Effector memory CD8-positive, alpha-beta T cell (primary cell): ENCODE results near the gene POLN.
"Not testable (repeated sequence)": the region's sequence is repeated elsewhere in the genome, so short reads cannot be mapped to it uniquely, and the experiment has no call there.

ENCODE experiments used
- ATAC-seq: fragments of 150-1000 bp; cut with Tn5 transposase; replicated peaks from 2 replicates; pipeline ENCODE4 v1.10.0; 2021; ENCODE audit warnings: mild to moderate bottlenecking, moderate library complexity
- DNase-seq, 3 experiments: peaks; one replicate each; pipeline ENCODE4 v3.0.0; 2021
- H3K27ac Mint-ChIP-seq, 2 donors: one replicate each; pipeline ENCODE4 v1.8.0; 2022; ENCODE audit warnings: mild to moderate bottlenecking in 2 of 2, mixed read lengths in 2 of 2, moderate library complexity in 2 of 2
- H3K27me3 Mint-ChIP-seq, 2 donors: one replicate each; pipeline ENCODE4 v1.8.0; 2022; ENCODE audit warnings: mixed read lengths in 2 of 2
- H3K36me3 Mint-ChIP-seq: one replicate; pipeline ENCODE4 v1.8.0; 2022; ENCODE audit warnings: mild to moderate bottlenecking, moderate library complexity, mixed read lengths; ENCODE audit not compliant: insufficient read depth
- H3K4me1 Mint-ChIP-seq, 2 donors: one replicate each; pipeline ENCODE4 v1.8.0; 2022; ENCODE audit warnings: low read depth in 2 of 2, mixed read lengths in 2 of 2
- H3K4me3 Mint-ChIP-seq, 2 donors: one replicate each; pipeline ENCODE4 v1.8.0; 2022; ENCODE audit warnings: mild to moderate bottlenecking in 2 of 2, mixed read lengths in 2 of 2, moderate library complexity in 2 of 2
- H3K9me3 Mint-ChIP-seq, 2 donors: one replicate each; pipeline ENCODE4 v1.8.0; 2022; ENCODE audit warnings: mixed read lengths in 2 of 2

POLN gene

GRCh38 chr4:2219233-2219760 lies 22.6 kb downstream of the POLN start:
- Mint-ChIP-seq H3K36me3 (no peaks in the 10 kb centered on the region), H3K4me3 (no peak overlapping the region), H3K27me3 (no peaks in the 10 kb centered on the region), H3K9me3 (no peaks in the 10 kb centered on the region), H3K27ac (no peak overlapping the region), H3K4me1 (peaks cover 5 to 7% of the 10 kb centered on the region in 2 donors)
- ATAC-seq = no peak
- no peak for DNase-seq

- H3K27ac Mint-ChIP-seq = no peak overlapping the region
- no peaks in the 10 kb centered on the region for H3K27me3 Mint-ChIP-seq
- DNase-seq = no peak
- H3K36me3 Mint-ChIP-seq = no peaks in the 10 kb centered on the region
- H3K4me3 Mint-ChIP-seq = no peak overlapping the region
- no peak for ATAC-seq
- no peaks in the 10 kb centered on the region for H3K9me3 Mint-ChIP-seq
- peaks cover 5 to 7% of the 10 kb centered on the region in 2 donors for H3K4me1 Mint-ChIP-seq
These were observed 23.5 kb downstream of the POLN start for GRCh38 chr4:2218436-2218835.

- Mint-ChIP-seq H3K4me1 (peaks cover 5 to 7% of the 10 kb centered on the region in 2 donors), H3K27ac (no peak overlapping the region), H3K27me3 (no peaks in the 10 kb centered on the region), H3K4me3 (no peak overlapping the region), H3K36me3 (no peaks in the 10 kb centered on the region), H3K9me3 (no peaks in the 10 kb centered on the region)
- DNase-seq (no peak), ATAC-seq (no peak)
These were observed 24.2 kb downstream of the POLN start for GRCh38 chr4:2217726-2218125.

GRCh38 chr4:2212831-2213230 lies 29.1 kb downstream of the POLN start:
- H3K36me3 Mint-ChIP-seq = no peaks in the 10 kb centered on the region
- no peaks in the 10 kb centered on the region for H3K9me3 Mint-ChIP-seq
- H3K27me3 Mint-ChIP-seq = no peaks in the 10 kb centered on the region
- ATAC-seq (no peak), DNase-seq (no peak)
- H3K4me1 Mint-ChIP-seq = no peaks in the 10 kb centered on the region
- peak overlapping the region in 1 of 2 donors; percentile 57 for H3K27ac Mint-ChIP-seq
- H3K4me3 Mint-ChIP-seq = no peak overlapping the region

- H3K27ac Mint-ChIP-seq, DNase-seq: not testable (repeated sequence)
These were observed 39.1 kb downstream of the POLN start for GRCh38 chr4:2202789-2203188.

GRCh38 chr4:2194496-2194895 lies 47.4 kb downstream of the POLN start:
- H3K9me3 Mint-ChIP-seq = no peaks in the 10 kb centered on the region
- no peak overlapping the region for H3K27ac Mint-ChIP-seq
- peaks cover 3% of the 10 kb centered on the region for H3K36me3 Mint-ChIP-seq
- H3K27me3 Mint-ChIP-seq = no peaks in the 10 kb centered on the region
- H3K4me1 Mint-ChIP-seq = no peaks in the 10 kb centered on the region
- no peak for ATAC-seq
- DNase-seq = no peak
- H3K4me3 Mint-ChIP-seq = no peak overlapping the region

More at GRCh38 chr4:2202789-2203188, 39.1 kb downstream of the POLN start:
- ATAC-seq, H3K36me3 Mint-ChIP-seq, H3K4me1 Mint-ChIP-seq, H3K9me3 Mint-ChIP-seq, H3K27me3 Mint-ChIP-seq, H3K4me3 Mint-ChIP-seq: not testable (repeated sequence)

- DNase-seq (no peak), ATAC-seq (no peak)
- H3K9me3 Mint-ChIP-seq = no peaks in the 10 kb centered on the region
- H3K36me3 Mint-ChIP-seq = peaks cover 3% of the 10 kb centered on the region
- H3K27me3 Mint-ChIP-seq = no peaks in the 10 kb centered on the region
- no peak overlapping the region for H3K4me3 Mint-ChIP-seq
- no peak overlapping the region for H3K27ac Mint-ChIP-seq
- no peaks in the 10 kb centered on the region for H3K4me1 Mint-ChIP-seq
These were observed 48.6 kb downstream of the POLN start for GRCh38 chr4:2193326-2193725.

- ATAC-seq (no peak), DNase-seq (no peak)
- no peaks in the 10 kb centered on the region for H3K4me1 Mint-ChIP-seq
- H3K4me3 Mint-ChIP-seq = no peak overlapping the region
- peaks cover 3% of the 10 kb centered on the region for H3K36me3 Mint-ChIP-seq
- no peaks in the 10 kb centered on the region for H3K27me3 Mint-ChIP-seq
- no peak overlapping the region for H3K27ac Mint-ChIP-seq
- H3K9me3 Mint-ChIP-seq = peaks cover 0 to 11% of the 10 kb centered on the region in 2 donors
These were observed 55.1 kb downstream of the POLN start for GRCh38 chr4:2186865-2187172.

GRCh38 chr4:2186133-2186864 lies 55.6 kb downstream of the POLN start:
- Mint-ChIP-seq H3K36me3 (peaks cover 3% of the 10 kb centered on the region), H3K4me3 (no peak overlapping the region), H3K27ac (no peak overlapping the region), H3K9me3 (peaks cover 0 to 11% of the 10 kb centered on the region in 2 donors), H3K27me3 (no peaks in the 10 kb centered on the region), H3K4me1 (no peaks in the 10 kb centered on the region)
- DNase-seq = no peak
- no peak for ATAC-seq

- peaks cover 0 to 11% of the 10 kb centered on the region in 2 donors for H3K9me3 Mint-ChIP-seq
- no peak overlapping the region for H3K4me3 Mint-ChIP-seq
- H3K36me3 Mint-ChIP-seq = peaks cover 3% of the 10 kb centered on the region
- no peak overlapping the region for H3K27ac Mint-ChIP-seq
- DNase-seq (no peak), ATAC-seq (no peak)
- H3K4me1 Mint-ChIP-seq = no peaks in the 10 kb centered on the region
- H3K27me3 Mint-ChIP-seq = no peaks in the 10 kb centered on the region
These were observed 58.5 kb downstream of the POLN start for GRCh38 chr4:2183394-2183793.

- peaks cover 3% of the 10 kb centered on the region for H3K36me3 Mint-ChIP-seq
- peaks cover 0 to 11% of the 10 kb centered on the region in 2 donors for H3K9me3 Mint-ChIP-seq
- no peak for ATAC-seq
- no peaks in the 10 kb centered on the region for H3K4me1 Mint-ChIP-seq
- no peak overlapping the region for H3K27ac Mint-ChIP-seq
- no peak for DNase-seq
- no peaks in the 10 kb centered on the region for H3K27me3 Mint-ChIP-seq
- no peak overlapping the region for H3K4me3 Mint-ChIP-seq
These were observed 58.9 kb downstream of the POLN start for GRCh38 chr4:2182994-2183393.

GRCh38 chr4:2180410-2180809 lies 61.5 kb downstream of the POLN start:
- H3K27me3 Mint-ChIP-seq = no peaks in the 10 kb centered on the region
- DNase-seq (no peak), ATAC-seq (no peak)
- no peaks in the 10 kb centered on the region for H3K9me3 Mint-ChIP-seq
- H3K36me3 Mint-ChIP-seq = no peaks in the 10 kb centered on the region
- H3K4me3 Mint-ChIP-seq = no peak overlapping the region
- H3K4me1 Mint-ChIP-seq = no peaks in the 10 kb centered on the region
- H3K27ac Mint-ChIP-seq = no peak overlapping the region

- H3K27ac Mint-ChIP-seq = no peak overlapping the region
- no peak overlapping the region for H3K4me3 Mint-ChIP-seq
- DNase-seq = no peak
- no peaks in the 10 kb centered on the region for H3K27me3 Mint-ChIP-seq
- H3K4me1 Mint-ChIP-seq = no peaks in the 10 kb centered on the region
- no peaks in the 10 kb centered on the region for H3K36me3 Mint-ChIP-seq
- ATAC-seq = no peak
- H3K9me3 Mint-ChIP-seq = no peaks in the 10 kb centered on the region
These were observed 62.2 kb downstream of the POLN start for GRCh38 chr4:2179717-2180116.

GRCh38 chr4:2178986-2179385 lies 62.9 kb downstream of the POLN start:
- no peaks in the 10 kb centered on the region for H3K9me3 Mint-ChIP-seq
- H3K4me3 Mint-ChIP-seq = no peak overlapping the region
- DNase-seq (no peak), ATAC-seq (no peak)
- H3K4me1 Mint-ChIP-seq = no peaks in the 10 kb centered on the region
- H3K27ac Mint-ChIP-seq = no peak overlapping the region
- no peaks in the 10 kb centered on the region for H3K27me3 Mint-ChIP-seq
- no peaks in the 10 kb centered on the region for H3K36me3 Mint-ChIP-seq
